HG02571 (cell line): ENCODE measurements around the gene HDLBP.
"Not testable (repeated sequence)": the region's sequence is repeated elsewhere in the genome, so short reads cannot be mapped to it uniquely, and the experiment has no call there.

Experiments used
- ATAC-seq: cut with Tn5 transposase; IDR thresholded peaks from one replicate; pipeline ENCODE4 v1.9.1; 2021; ENCODE audit warnings: mild to moderate bottlenecking, moderate library complexity; ENCODE audit not compliant: unreplicated experiment

The HDLBP gene

DNA sequence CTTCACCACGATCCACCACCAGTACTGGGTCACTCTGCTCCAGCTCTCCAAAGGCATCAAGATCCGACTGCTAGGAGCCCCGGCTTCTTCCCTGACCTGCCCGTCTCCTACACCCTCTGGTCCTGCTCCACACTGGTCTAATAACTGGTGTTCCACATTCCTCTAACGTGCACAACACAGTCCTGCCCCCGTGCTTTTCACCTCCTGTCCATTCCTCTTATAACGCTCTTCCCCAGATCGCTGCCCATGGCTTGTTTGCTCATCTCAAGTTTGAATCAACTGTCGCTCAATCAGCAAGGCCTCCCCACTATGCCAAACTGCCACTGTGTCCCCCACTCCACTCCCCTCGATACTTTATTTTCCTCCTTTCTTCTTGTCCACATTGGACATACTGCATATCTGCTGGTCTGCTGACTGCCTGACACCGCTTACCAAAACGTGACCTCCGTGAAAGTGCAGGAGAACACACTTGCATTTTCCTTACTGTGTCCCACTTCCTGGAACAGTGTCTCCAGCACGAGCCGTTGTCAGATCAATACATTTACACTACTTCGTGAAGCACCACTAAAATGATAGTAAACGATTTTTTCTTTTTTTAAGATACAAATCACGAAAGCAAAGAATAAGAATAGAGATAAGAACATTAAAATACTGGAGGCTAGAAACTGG is 6.5 kb downstream of the HDLBP start:
- no peak for ATAC-seq

DNA sequence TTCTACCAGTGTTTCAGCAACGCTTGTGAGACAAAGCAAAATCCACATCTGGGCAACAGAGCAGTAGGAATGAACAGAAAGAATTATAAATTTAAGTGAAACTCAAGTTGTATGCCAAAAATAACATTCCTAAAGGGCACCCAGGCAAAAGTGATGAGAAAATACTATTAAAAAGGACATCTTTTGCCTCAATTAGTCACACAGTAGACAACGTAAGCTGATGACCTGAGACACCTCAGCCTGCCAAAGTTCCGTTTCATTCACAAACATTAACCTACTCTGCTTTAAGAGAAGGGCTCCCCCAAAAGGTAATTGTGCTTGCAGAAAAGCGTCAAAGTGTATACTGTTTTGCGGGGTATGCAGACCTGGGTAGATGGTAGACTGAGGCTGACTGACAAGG is 7.2 kb downstream of the HDLBP start:
- ATAC-seq, result no peak

DNA sequence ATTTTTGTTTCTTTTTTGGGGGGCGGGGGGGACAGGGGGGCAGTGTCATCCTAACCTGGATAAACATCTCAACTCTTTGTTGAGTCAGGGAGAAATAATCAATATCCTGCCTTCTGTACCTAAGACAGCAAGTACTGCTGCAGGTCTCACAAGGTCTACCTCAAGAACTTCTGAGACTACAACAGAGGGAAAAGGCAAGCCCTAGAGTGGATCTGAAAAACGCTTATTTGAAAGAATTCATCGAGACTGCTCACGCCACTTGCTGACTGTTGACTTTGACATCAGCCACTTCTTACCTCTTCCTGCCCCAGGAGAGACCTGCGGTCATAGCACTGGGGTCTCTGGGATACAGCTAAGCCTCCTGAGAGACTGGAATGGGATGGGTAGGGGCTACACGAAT is 8.4 kb downstream of the HDLBP start:
- ATAC-seq, result no peak

DNA sequence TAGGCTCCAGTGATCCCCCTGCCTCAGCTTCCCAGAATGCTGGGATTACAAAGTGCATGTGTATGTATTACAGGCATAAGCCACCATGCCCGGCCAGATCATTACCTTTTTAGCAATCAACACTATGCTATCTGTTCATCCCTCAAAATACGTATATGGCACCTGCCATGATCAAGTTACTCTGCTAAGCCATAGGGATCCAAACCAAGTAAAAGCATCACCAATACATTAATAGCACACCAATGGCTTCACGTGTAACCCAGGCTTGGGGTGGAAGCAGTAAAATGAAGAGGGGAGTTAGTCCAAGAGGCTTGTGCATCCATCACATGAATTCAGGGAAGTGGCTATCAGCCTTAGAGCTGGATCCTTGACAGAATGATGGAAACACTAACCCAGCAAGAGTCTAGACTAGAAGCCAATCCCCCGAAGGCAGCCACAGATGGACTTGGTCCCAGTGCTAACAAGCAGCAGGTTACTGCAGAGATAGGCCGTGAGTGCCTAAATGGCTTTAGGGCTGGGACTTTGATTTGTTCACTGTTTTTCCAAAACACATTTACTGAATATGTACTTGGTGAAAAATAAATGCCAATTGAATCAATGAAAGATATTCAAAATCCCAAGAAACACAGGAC is 11.3 kb downstream of the HDLBP start:
- ATAC-seq, result no peak

DNA sequence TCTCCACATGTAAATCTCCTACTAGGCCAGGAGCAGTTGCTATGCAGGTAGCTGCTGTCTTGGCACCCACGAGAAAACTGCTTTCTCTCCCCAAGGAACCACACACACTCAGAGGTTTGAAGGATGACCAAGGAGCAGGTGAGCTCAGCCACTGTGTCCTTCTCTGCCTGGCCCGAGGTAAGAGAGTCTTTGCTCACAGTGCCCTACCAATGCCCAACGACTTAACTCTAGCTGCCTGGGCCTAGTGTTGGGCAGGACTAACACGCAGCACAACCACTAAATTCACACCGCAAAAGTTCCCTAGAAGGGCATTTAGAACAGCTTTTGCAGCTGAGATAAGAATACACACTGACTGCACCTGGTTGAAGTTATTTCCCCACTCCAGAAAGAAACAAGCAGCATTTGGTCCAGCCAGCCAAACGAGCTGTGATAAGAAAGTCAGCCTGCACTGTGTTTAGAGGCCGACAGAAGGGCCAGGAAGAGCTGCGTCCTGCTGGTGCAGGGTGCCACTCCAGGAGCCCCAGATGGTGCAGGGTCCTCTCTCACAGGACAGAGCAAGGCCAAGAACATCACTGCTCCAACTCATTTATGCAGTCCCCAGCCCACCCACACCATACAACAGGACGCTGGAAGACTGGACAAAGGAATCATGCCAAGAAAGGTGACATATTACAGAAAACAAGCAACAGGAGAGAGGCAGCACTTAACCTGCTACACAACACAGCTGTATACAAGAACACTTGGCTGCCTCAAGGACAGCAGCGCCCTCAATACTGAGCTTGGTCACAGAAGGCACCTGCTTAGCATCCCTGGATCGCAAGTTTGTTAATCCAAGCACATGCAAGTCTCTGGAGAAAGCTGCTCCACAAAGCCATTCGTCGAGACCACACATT is 12.5 kb downstream of the HDLBP start:
- ATAC-seq, result no peak

DNA sequence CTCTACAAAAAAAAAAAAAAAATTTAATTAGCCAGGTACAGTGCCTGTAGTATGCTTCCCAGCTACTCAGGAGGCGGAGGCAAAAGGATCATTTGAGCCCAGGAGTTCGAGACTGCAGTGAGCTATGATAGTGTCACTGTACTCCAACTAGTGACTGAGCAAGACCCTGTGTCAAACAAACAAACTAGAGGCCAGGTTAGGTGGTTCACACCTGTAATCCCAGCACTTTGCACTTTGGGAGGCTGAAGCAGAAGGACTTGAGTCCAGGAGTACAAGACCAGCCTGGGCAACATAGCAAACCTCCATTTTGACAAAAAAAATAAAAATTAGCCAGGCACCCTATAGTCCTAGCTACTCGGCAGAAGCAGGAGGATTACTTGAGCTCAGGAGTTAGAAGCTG is 13.4 kb downstream of the HDLBP start:
- ATAC-seq, result no peak

DNA sequence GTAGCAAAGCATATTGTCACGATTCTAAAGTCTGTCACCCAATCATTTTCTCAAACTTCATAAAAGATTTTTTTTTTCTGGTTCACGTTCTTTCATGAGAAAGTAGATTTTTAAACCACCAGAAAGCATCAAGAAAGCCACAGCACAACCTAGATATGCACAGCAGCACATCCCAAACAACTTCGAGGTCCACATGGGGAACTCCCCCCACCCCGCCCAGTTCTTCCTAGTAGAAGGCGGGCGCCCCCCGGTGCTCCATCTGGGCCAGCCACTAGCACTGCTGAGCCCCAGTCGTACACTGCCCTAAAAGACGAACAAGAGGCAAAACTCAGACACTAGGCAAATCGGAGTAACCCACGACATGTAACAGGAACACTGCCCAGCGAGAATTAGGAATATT is 15.5 kb downstream of the HDLBP start:
- no peak for ATAC-seq

DNA sequence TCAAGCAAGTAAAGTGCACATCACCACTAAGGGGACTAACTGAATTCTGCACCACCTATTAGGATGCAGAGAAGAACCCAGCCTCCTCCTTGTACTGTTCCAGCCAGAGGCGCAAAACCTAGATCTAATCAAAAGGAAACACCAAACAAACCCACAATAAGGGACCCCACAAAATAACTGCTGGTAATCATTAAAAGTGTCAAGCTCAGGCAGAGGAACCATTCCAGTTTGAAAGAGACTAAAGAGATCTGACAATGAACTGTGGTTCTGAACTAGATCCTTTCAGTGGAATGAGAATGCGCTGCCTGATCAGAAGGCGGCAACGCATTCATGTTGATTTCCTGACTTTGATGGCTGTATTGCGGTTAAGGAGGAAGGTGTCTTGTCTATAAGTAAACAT is 16.8 kb downstream of the HDLBP start:
- ATAC-seq, result no peak

DNA sequence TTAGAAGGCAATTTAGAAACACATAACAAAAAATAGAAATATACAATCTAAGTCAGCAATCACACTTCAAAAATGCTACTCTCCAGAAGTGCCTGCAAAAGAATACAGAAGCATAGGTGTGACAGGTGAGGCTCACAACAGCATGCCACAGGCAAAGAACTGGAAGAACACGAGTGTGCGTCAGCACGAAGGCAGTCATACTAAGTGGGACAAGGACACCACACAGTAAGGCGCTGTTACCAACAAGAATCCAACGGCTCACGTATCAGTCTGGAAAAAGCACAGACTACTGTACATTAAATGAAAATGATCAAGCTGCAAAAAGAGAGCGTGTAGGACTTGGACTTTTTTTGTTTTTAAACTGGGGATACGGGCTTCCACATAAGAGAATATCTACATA is 18.7 kb downstream of the HDLBP start:
- no peak for ATAC-seq

DNA sequence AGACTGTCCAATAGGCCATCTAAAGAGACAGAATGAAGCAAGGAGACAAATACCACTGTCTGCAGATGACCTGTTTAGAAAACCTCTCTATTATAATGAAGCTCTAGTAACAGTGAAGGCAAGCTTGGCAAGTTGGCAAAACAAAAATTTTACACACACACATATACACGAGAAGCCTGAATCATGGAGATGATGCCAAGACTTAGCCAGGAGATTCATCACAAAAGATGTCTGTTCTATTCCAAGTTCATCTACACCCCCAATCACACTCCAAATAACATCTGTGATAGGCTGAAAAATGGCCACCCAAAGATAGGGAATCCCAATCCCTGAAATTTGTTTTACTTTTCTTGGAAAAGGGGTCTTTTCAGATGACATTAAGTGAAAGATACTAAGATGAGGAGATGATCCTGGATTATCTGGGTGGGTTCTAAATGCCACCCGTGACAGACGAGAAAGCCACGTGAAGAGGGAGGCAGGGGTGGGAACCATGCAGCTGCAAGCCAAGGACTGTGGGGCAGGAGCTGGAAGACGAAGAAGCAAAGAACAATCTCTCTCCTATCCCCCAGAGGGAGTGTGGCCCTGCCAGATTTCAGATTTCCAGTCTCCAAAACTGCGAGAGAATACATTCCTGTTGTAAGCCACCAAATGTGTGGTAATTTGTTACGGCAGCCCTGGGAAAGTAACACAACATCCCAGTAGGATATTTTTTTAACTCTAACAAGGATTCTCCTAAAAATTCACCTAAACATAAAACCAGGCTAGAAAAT is 20.0 kb downstream of the HDLBP start:
- ATAC-seq, result no peak

DNA sequence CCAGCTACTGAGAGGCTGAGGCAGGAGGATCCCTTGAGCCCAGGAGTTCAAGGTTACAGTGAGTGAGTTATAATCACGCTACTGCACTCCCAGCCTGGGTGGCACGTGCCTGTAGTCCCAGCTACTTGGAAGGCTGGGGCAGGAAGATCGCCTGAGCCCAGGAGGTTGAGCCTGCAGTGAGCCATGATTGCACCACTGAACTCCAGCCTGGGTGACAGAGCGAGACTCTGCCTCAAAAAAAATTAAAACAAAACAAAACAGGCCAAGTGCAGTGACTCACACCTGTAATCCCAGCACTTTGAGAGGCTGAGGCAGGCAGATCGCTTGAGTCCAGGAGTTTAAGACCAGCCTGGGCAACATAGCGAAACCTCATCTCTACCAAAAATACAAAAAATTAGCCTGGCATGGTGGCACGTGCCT is 22.1 kb downstream of the HDLBP start:
- not testable (repeated sequence) for ATAC-seq

DNA sequence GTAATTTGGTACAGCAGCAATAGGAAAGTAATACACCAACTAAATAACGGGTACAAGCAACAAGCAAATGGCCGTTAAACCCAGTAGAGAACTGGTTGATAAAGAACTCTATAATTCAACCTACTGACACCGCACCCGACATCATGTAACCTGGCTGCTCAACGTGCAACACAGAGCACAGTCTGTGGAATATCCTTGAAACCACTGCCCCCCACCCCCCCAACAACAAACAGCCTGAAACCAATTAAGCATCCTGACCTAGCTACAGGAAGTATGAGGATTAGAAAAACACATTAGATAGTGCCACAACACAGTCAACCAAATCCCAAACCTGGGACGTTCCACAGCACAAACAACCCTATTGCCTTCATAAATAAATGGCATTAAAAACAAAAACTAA is 23.5 kb downstream of the HDLBP start:
- no peak for ATAC-seq

DNA sequence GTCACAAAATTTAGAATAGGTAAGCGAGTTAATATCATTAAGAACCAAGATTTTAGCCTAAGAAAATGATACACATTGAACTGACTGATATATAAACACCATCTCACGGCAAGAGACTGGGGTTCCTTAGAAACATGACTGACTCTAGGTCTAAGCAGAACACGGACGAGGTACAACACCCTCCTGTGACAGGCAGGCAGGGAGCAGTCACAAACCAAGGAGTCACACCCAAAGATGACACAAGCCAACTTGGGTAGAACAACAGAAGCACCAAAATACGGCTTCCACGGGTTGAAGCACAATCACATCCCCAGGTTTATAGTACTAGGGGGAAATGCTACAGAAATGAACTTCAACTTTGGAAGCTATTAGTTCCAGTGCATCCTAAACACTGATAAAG is 24.3 kb downstream of the HDLBP start:
- ATAC-seq, result no peak

DNA sequence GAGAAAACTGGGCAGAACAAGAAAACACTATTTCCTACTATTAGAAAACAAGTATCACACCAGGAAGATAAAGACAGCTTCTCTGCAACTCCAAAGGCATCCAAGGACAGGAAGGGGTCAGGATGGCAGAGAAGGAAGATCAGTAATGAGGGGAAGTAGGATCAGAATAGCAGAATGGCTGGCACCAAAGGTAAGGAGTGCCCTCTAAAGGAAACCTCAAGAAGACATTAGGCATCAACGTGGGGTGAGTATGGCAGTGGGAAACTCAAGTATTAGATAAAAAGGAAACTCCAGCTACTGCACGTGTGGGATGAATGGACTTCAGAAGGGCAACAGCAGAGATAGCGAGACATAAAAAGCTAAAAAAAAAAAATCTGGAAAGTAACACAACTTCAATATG is 25.9 kb downstream of the HDLBP start:
- no peak for ATAC-seq

DNA sequence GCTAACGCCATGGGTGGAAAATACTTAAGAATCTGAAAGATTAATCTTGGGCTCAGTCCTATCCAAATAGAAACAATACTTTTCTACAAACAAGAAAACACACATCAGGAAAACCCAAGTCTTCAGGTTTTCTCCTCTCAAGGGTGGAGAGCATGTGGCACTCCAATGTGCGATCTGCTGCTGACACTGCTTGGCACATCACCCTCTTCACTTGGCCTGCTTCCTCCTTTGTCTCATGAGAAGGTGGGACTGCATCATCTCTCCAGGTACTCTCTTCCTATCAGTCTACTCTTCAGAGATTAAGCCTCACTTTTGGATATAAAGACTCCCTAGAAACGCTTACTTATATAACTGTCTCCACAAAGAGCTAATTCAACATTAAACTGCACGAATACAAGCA is 26.4 kb downstream of the HDLBP start:
- no peak for ATAC-seq

DNA sequence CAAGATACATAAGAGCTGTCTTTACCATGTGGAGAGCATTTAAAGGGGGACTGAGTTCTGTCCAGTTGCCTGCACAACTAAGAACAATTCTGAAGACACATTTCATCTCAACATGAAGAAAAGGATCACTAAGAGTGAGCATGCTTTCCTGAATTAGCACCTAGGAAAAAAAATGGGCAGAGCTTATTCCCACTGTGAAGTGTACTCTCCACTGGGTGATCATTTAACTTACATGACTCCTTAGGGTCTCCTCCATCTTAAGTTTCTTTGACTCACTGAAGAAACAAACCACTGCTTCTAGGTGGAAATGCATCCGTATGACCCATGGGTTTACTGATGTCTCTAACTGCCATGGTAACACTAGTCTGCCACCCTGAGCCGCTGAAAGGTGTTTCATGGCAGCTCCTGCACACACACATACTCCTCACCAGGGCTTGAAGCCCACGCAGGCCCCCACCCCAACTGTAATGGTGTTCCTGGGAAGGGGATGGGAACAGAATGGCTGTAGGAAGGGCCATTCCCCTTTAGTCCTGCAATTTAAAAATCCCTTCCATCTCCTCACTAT is 27.1 kb downstream of the HDLBP start:
- no peak for ATAC-seq

DNA sequence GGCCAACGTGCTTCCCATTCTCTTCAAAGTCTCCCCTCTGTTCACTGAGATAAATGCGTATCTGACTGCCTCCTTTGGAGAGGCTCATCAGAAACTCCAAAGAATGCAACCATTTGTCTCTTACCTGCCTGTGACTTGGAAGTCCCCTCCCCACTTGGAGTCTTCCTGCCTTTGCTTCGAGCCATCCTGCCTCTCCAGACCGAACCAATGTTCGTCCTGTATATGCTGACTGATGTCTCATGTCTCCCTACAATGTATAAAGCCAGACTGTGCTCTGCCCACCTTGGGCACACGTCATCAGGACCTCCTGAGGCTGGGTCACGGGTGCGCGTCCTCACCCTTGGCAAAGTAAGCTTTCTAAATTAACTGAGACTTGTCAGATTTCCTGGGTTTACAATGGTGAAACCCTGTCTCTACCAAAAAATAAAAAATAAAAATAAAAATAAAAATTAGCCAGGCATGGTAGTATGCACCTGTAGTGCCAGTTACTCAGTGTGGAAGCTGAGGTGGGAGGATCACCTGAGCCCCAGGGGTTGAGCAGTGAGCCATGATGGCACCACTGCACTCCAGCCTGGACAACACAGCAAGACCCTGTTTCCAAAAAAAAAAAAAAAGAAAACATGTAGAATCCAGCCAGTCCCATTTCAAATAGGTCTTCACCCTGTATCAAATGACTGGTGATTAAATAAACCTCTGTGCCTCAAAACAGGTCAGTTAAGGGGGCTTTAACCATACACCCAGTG is 29.0 kb downstream of the HDLBP start:
- ATAC-seq, result no peak

DNA sequence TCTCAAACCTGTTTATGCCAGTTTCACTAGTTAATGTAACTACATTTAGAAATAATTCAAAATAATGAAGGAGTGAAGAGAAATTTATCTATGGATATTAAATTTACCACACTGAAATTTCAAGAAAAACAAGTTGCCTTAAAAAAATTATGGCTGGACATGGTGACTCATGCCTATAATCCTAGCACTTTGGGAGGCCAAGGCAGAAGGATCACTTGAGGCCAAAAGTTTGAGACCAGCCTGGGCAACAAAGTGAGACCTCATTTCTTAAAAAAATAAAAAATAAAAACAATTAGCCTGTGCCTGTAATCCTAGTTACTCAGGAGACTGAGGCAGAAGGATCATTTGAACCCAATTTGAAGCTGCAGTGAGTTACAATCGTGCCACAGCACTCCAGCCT is 29.9 kb downstream of the HDLBP start:
- no peak for ATAC-seq

DNA sequence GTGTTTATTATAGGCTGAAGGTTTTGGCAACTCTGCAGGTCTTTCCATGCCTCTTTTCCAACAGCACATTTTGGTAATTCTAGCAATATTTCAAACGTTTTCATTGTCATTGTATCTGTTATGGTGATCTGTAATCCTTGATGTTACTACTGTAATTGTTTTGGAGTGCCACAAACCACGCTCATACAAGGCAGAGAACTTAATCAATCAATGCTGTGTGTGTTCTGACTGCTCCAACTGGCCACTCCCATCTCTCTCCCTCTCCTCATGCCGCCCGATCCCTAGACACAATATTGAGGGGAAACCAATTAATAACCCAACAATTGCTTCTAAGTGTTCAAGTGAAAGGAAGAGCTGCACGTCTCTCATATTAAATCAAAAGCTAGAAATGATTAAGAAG is 32.9 kb downstream of the HDLBP start:
- ATAC-seq, result no peak

DNA sequence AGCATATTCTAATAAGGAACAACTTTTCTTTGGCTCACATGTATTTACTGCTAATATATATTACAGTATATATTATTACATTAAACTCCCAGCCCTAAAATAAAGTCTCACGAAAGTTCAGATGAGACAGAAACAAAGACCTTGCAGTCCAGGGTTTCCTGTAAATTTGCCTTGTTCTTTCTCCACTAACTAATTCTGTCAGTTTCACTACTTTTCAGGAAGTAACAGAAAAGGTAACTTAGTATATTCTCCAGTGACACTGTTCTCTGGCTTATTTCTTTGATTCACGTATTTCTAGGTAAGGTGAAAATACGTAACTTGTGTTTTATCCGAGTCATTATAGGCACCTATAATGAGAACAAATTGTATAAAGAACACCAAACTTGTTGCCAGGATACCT is 35.2 kb downstream of the HDLBP start:
- ATAC-seq, result no peak
